Measurements from ENCODE around the gene MYH9.
"Not testable (repeated sequence)": the region's sequence is repeated elsewhere in the genome, so short reads cannot be mapped to it uniquely, and the experiment has no call there.

MYH9 gene

DNA sequence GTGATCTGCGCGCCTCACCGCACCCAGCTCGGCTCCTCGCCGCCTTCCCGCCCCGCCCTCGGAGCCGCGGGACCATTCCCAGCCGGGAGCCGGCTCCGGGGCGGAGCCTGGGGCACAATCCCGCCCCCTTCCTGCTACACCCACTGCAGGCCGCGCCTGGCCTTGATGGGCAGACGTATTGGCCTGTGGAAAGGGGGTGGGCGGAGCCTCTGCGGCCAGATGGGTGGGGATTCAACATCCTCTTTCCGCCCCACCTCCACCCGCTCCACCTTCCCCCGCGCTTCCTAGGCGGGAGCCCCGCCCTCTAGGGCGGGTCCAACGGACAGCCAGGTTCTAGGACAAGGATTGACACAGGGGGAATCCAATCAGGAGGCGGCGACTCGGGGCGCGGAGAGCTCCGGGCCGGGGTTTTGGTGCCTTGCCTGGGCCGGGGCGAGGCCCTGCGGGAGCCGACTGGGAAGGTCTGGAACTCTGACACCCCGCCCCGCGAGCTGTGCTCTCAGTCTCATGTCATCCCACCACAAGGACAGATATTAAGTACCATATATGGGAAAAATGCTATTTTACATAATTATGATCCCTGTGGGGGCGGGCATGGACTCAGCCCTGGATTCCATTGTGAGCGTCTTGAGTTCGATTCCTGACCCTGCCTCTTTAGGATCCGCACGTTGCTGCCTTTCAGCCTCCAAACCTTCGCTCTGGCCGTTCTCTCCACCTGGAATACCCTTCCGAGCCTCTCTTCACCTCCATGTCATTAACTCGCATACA, at the start of gene MYH9:
Gene MYH9, minus strand, starts transcription at position 9 of the 768 bp plus-strand sequence. CDS start 38,731 bp downstream, outside the sequence.
- TF ChIP-seq, protein P1, sequence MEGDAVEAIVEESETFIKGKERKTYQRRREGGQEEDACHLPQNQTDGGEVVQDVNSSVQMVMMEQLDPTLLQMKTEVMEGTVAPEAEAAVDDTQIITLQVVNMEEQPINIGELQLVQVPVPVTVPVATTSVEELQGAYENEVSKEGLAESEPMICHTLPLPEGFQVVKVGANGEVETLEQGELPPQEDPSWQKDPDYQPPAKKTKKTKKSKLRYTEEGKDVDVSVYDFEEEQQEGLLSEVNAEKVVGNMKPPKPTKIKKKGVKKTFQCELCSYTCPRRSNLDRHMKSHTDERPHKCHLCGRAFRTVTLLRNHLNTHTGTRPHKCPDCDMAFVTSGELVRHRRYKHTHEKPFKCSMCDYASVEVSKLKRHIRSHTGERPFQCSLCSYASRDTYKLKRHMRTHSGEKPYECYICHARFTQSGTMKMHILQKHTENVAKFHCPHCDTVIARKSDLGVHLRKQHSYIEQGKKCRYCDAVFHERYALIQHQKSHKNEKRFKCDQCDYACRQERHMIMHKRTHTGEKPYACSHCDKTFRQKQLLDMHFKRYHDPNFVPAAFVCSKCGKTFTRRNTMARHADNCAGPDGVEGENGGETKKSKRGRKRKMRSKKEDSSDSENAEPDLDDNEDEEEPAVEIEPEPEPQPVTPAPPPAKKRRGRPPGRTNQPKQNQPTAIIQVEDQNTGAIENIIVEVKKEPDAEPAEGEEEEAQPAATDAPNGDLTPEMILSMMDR (IDR thresholded peaks at IDR 0.05; ENCODE audit: low read depth, low read length), result no peak
- peak; percentile 100 for DNase-seq (ENCODE audit: extremely low read depth, low read depth)

DNA sequence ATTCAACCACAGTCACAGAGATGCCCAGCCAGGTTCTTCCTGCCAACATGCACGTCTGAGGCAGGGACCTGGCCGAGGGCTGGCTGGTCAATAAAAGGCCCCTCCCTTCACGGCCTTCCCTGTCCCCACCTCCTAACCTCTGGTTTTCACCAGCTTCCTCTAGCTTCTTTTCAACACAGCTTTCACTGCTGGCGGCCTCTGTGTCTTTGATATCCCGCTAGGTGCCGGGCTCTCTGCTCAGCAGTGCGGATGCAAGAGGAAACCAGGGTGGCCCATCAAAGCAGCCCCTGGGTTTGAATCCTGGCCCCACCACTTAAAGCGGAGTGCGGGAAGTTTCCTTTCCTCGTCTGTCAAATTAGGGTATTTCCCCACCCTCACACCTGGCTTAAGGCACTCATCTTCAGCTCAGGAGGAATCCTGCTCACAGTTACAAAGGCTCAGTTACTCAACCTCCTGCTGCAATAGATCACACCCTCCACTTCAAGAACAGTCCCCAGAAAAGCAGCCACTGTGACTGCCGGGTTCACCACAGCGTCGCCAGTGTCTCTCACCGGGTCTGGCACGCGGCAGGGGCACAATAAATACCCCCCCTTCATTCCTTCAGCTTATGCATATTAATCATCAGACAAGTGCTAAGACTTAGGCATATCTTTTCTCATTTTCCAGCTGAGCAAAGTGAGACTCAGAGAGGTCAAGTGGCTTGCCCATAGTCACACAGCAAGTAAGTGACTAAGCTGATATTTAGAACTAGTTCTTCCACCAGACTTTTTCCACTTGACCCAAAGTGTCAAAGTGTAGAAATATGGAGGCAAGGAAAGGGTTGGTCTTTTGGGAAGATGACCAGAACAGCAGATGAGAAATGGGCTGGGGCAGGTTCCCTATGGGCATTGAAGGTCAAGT, 48.0 kb upstream of the MYH9 start:
- DNase-seq (ENCODE audit: extremely low read depth, low read depth), result no peak

DNA sequence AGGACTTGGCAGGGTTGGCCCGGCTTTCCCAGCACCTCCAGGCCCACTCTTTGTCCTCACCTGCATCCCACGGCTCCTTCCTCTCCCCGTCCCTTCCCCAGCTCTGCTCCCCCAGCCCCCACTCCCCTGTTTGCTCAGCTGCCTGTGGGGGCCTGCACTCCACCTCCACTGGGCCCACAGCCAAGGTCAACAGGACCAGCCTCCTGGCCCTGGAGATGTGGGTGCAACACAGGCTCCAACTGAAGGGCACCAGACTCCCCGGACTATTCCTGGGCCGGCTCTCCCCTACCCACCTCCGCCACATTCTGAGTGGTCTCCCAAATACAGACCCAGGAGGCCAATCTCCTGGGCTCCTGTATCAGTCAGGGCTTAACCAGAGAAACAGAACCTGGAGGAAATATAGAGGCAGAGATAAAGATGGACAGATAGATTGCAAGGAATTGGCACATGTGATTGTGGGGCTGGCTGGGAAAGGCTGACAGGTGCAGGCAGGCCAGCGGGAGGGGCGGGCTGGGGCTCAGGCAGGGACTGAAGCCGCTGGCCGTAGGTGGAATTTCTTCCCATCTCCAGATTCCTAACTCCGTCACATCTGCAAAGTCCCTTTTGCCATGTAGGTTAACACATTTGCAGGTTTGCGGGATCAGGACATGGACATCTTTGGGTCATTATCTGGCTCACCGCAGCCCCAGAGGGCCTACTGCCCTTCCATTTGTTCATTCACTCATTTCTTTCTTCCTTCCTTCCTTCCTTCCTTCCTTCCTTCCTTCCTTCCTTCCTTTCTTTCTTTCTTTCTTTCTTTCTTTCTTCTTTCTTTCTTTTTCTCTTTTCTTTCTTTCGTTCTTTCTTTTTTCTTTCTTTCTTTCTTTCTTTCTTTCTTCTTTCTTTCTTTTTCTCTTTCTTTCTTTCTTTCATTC, 45.8 kb upstream of the MYH9 start:
- no peak for DNase-seq (ENCODE audit: extremely low read depth, low read depth)
- TF ChIP-seq, protein P1 (IDR thresholded peaks at IDR 0.05; ENCODE audit: low read depth, low read length), result no peak

More for the DNA sequence above, 48.0 kb upstream of the MYH9 start:
- TF ChIP-seq, protein P1 (IDR thresholded peaks at IDR 0.05; ENCODE audit: low read depth, low read length), result no peak

DNA sequence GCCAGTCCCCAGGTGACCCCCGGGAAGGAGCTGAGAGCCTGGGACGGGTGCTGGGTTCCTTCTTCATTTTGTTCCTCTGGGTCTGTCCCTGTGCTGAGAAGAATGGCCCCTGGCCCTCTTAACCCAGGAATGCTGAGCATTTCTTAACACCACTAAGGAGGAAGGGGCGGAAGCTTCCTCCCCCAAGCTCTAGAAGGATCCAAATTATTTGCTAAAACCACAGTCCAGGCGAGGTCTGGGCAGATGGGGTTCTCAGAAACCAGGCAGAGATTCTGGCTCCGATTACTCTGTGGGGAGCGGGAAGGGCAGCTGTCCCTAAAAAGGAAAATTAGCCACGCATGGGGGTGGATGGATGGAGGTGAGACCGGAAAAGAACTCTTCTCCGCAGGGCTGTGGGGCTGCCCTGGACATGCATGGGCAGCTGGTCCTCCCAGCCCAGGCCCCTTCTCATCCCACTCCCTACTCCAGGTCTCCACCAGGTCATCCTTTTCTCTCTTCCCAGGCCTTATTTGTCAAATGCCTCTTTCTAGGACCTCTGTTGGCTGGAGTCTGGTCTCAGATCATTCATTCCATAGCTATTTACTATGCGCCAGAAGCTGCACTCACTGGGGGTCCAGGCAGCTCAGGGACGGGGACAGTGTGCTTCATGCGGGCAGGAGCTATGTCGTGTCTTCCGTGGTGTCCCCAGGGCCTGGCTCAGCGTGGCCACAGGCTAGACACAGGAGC, 45.0 kb upstream of the MYH9 start:
- no peak for DNase-seq (ENCODE audit: extremely low read depth, low read depth)
- TF ChIP-seq, protein P1 (IDR thresholded peaks at IDR 0.05; ENCODE audit: low read depth, low read length), result no peak

DNA sequence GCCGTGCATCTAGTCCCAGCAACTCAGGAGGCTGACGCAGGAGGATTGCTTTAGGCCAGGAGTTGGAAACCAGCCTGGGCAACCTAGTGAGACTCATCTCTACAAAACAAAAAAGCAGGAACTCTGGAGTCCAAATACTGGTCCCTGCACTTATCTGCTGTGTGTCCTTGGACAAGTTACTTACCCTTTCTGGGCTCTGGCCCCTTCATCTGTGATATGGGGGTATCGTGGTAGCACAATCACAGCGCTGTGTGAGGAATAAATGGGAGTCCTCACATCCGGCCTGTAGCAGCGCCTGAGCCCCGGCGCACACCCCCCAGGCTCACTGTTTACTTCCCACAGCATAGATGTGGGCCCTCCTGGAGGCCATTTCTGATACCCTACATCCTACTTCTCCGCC, 44.2 kb upstream of the MYH9 start:
- TF ChIP-seq, protein P1 (IDR thresholded peaks at IDR 0.05; ENCODE audit: low read depth, low read length), result no peak
- DNase-seq (ENCODE audit: extremely low read depth, low read depth), result no peak

DNA sequence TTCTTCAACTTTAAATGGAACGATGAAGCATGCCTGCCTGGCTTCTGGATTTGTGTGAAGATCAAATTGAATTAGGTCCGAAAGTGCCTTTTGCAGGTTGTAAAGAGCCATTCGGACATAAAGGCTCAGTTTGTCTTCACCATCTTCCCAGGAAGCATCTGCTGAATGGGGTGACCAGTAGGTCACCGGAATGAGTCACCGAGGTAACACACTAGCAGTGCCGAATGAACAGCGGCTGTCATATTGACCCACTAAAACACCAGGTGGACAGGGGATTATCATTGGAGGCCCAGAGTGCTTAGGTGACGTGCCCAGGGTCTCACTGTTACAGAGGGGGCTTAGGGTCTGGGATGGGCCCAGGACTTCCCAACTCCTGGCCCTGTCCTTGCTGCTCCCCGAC, 43.1 kb upstream of the MYH9 start:
- TF ChIP-seq, protein P1 (IDR thresholded peaks at IDR 0.05; ENCODE audit: low read depth, low read length), result no peak
- DNase-seq (ENCODE audit: extremely low read depth, low read depth), result no peak

DNA sequence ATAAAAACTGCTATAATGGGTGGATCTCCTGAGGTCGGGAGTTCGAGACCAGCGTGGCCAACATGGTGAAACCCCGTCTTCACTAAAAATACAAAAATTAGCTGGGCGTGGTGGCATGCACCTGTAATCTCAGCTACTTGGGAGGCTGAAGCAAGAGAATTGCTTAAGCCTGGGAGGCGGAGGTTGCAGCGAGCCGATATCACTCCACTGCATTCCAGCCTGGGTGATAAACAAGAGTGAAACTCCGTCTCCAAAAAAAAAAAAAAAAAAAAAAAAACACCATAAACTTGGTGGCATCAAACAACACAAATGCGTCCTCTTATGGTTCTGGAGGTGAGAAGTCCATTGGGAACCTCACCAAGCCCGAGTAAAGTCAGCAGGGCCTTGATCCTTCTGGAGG, 40.2 kb upstream of the MYH9 start:
- not testable (repeated sequence) for DNase-seq (ENCODE audit: extremely low read depth, low read depth)
